Measurements from ENCODE around the gene FLVCR2.

FLVCR2 gene

DNA sequence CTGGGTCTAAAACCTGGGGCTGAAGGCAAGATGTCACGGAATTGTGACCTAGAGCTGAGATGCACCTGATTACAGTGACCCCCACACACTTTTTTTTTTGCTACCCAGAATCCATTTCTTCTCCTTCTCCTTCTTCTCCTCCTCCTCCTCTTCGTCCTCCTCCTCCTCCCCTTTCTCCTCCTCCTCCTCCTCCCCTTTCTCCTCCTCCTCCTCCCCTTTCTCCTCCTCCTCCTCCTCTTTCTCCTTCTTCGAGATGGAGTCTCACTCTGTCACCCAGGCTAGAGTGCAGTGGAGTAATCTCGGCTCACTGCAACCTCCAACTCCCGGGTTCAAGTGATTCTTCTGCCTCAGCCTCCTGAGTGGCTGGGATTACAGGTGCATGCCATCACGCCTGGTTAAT is 19.4 kb upstream of the FLVCR2 start:
- no peak for TF ChIP-seq EZH2phosphoT487 (conservative IDR thresholded peaks at IDR 0.05; ENCODE audit: low read length)
- TF ChIP-seq CTCF (IDR thresholded peaks at IDR 0.05; ENCODE audit: insufficient read depth, low read length, poor library complexity, severe bottlenecking): no peak
- no peak overlapping the region for H2AFZ ChIP-seq (ENCODE audit: low read depth, low read length, severe bottlenecking)
- no peak overlapping the region for H3K9ac ChIP-seq (ENCODE audit: low read length)
- no peaks in the 10 kb centered on the region for H3K27me3 ChIP-seq (ENCODE audit: low read length)
- H3K4me2 ChIP-seq (ENCODE audit: low read depth, low read length, poor library complexity, severe bottlenecking): no peak overlapping the region
- H3K4me3 ChIP-seq (ENCODE audit: insufficient read depth, low read length, poor library complexity, severe bottlenecking): no peak overlapping the region
- no peaks in the 10 kb centered on the region for H3K9me2 ChIP-seq (replicated peaks; ENCODE audit: insufficient read depth, low read length)
- H3K9me3 ChIP-seq (ENCODE audit: insufficient read depth, low read length): no peaks in the 10 kb centered on the region
- H3K27ac ChIP-seq (ENCODE audit: low read depth, low read length): no peak overlapping the region
- H3F3A ChIP-seq (ENCODE audit: insufficient read depth): no peaks in the 10 kb centered on the region
- H3K79me2 ChIP-seq (ENCODE audit: insufficient read depth, low read length): no peaks in the 10 kb centered on the region
- no peaks in the 10 kb centered on the region for H3K36me3 ChIP-seq (ENCODE audit: low read length)
- no peaks in the 10 kb centered on the region for H4K20me1 ChIP-seq (ENCODE audit: low read depth, low read length)

GRCh38 chr14:75559451-75560222 is 18.8 kb upstream of the FLVCR2 start:
- no peaks in the 10 kb centered on the region for H4K20me1 ChIP-seq (ENCODE audit: low read depth, low read length)
- H3K27me3 ChIP-seq (ENCODE audit: low read length): no peaks in the 10 kb centered on the region
- TF ChIP-seq CTCF (IDR thresholded peaks at IDR 0.05; ENCODE audit: insufficient read depth, low read length, poor library complexity, severe bottlenecking) (no peak), EZH2phosphoT487 (conservative IDR thresholded peaks at IDR 0.05; ENCODE audit: low read length) (no peak)
- H3K9me2 ChIP-seq (replicated peaks; ENCODE audit: insufficient read depth, low read length): no peaks in the 10 kb centered on the region
- no peaks in the 10 kb centered on the region for H3K36me3 ChIP-seq (ENCODE audit: low read length)
- no peaks in the 10 kb centered on the region for H3F3A ChIP-seq (ENCODE audit: insufficient read depth)
- H3K9ac ChIP-seq (ENCODE audit: low read length): no peak overlapping the region
- H3K79me2 ChIP-seq (ENCODE audit: insufficient read depth, low read length): no peaks in the 10 kb centered on the region
- H3K27ac ChIP-seq (ENCODE audit: low read depth, low read length): no peak overlapping the region
- H3K9me3 ChIP-seq (ENCODE audit: insufficient read depth, low read length): no peaks in the 10 kb centered on the region
- H3K4me2 ChIP-seq (ENCODE audit: low read depth, low read length, poor library complexity, severe bottlenecking): no peak overlapping the region
- no peak overlapping the region for H3K4me3 ChIP-seq (ENCODE audit: insufficient read depth, low read length, poor library complexity, severe bottlenecking)
- H2AFZ ChIP-seq (ENCODE audit: low read depth, low read length, severe bottlenecking): no peak overlapping the region

DNA sequence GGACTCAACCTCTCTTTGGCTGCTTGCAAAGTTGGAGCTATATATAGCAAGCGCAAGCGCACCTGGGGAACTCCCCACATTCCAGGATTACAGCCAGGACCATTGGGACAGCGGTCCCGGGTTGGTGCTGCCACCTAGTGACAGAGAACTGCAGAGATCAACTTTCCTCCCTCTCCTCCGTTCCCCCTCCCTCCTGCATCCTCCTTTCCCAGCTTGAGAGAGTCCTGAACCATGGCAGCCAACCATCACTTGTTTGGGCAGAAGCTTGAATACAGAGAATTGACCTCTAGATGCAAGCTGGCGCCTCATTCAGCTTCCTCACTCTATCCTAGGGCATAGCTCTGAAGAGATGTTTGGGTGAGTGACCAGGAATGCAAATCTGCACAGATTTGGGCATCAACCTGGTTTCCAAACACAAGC is 17.4 kb upstream of the FLVCR2 start:
- no peak overlapping the region for H3K9ac ChIP-seq (ENCODE audit: low read length)
- H3K9me2 ChIP-seq (replicated peaks; ENCODE audit: insufficient read depth, low read length): no peaks in the 10 kb centered on the region
- no peaks in the 10 kb centered on the region for H3K27me3 ChIP-seq (ENCODE audit: low read length)
- no peak overlapping the region for H3K4me2 ChIP-seq (ENCODE audit: low read depth, low read length, poor library complexity, severe bottlenecking)
- no peaks in the 10 kb centered on the region for H3K79me2 ChIP-seq (ENCODE audit: insufficient read depth, low read length)
- no peak overlapping the region for H3K4me3 ChIP-seq (ENCODE audit: insufficient read depth, low read length, poor library complexity, severe bottlenecking)
- no peaks in the 10 kb centered on the region for H3K9me3 ChIP-seq (ENCODE audit: insufficient read depth, low read length)
- no peaks in the 10 kb centered on the region for H4K20me1 ChIP-seq (ENCODE audit: low read depth, low read length)
- TF ChIP-seq EZH2phosphoT487 (conservative IDR thresholded peaks at IDR 0.05; ENCODE audit: low read length) (no peak), CTCF (IDR thresholded peaks at IDR 0.05; ENCODE audit: insufficient read depth, low read length, poor library complexity, severe bottlenecking) (peak; percentile 77)
- H3F3A ChIP-seq (ENCODE audit: insufficient read depth): no peaks in the 10 kb centered on the region
- no peaks in the 10 kb centered on the region for H3K36me3 ChIP-seq (ENCODE audit: low read length)
- H3K27ac ChIP-seq (ENCODE audit: low read depth, low read length): no peak overlapping the region
- H2AFZ ChIP-seq (ENCODE audit: low read depth, low read length, severe bottlenecking): no peak overlapping the region
